Measurements from ENCODE around the gene TTC21B. TPM values are rescaled to one million over a fixed set of nuclear protein-coding genes. Genes with fewer than 3 reads are reported as not detected.

TTC21B gene
- total RNA-seq, 4 donors from 2014 or later: 11.9 to 33.8 (median 23.0) TPM

- peaks cover 0 to 39% (median 19%) of the 10 kb centered on the region in 4 donors for H3K36me3 ChIP-seq
- intact Hi-C loops (cut with DNase I; ENCODE audit: low total_unique reads): no loop called here
- H3K27ac ChIP-seq: no peak overlapping the region
- no peak overlapping the region for H3K4me3 ChIP-seq
- no peaks in the 10 kb centered on the region for H3K27me3 ChIP-seq
- no peak for TF ChIP-seq EP300 (IDR thresholded peaks at IDR 0.05; ENCODE audit: low read depth)
- no peak for TF ChIP-seq CTCF (IDR thresholded peaks at IDR 0.05)
- TF ChIP-seq POLR2A (IDR thresholded peaks at IDR 0.05): no peak
- no peak for DNase-seq
- 98 to 100% methylated on average over 1 of the region's 1 CpG for WGBS, 2 donors (ENCODE audit: low coverage in 1 of 2)
- H3K9me3 ChIP-seq: no peaks in the 10 kb centered on the region
- H3K4me1 ChIP-seq: no peaks in the 10 kb centered on the region
- in situ Hi-C loops (cut with MboI; ENCODE audit: low pct_ligation_motif_present in 1 of 4, low pct_unique_long_range_greater_than_20kb in 1 of 4, low sequenced_read_pairs in 3 of 4): no loop called here
Measured at GRCh38 chr2:165927353-165927752, 26.2 kb downstream of the TTC21B start.

GRCh38 chr2:165924946-165925345 is 28.6 kb downstream of the TTC21B start:
- no peak for TF ChIP-seq POLR2AphosphoS5 (IDR thresholded peaks at IDR 0.05)
- no peak for TF ChIP-seq EP300 (IDR thresholded peaks at IDR 0.05; ENCODE audit: low read depth)
- TF ChIP-seq CTCF (IDR thresholded peaks at IDR 0.05): no peak
- TF ChIP-seq POLR2A (IDR thresholded peaks at IDR 0.05): no peak
- Histone ChIP-seq H3K4me1 (no peaks in the 10 kb centered on the region), H3K27ac (no peak overlapping the region), H3K9me3 (no peaks in the 10 kb centered on the region), H3K4me3 (no peak overlapping the region), H3K27me3 (no peaks in the 10 kb centered on the region), H3K36me3 (peaks cover 0 to 27% (median 12%) of the 10 kb centered on the region in 4 donors)
- intact Hi-C loops (cut with DNase I; ENCODE audit: low total_unique reads) (no loop called here), in situ Hi-C loops (cut with MboI; ENCODE audit: low pct_ligation_motif_present in 1 of 4, low pct_unique_long_range_greater_than_20kb in 1 of 4, low sequenced_read_pairs in 3 of 4) (no loop called here)
- no peak for DNase-seq
- 66 to 73% methylated on average over 2 of the region's 2 CpGs for WGBS, 2 donors (ENCODE audit: low coverage in 1 of 2)

GRCh38 chr2:165920748-165921147 is 32.8 kb downstream of the TTC21B start:
- Histone ChIP-seq H3K9me3 (no peaks in the 10 kb centered on the region), H3K27ac (no peak overlapping the region), H3K4me1 (no peaks in the 10 kb centered on the region), H3K27me3 (no peaks in the 10 kb centered on the region), H3K4me3 (no peak overlapping the region), H3K36me3 (peaks cover 0 to 20% (median 8%) of the 10 kb centered on the region in 4 donors)
- in situ Hi-C loops (cut with MboI; ENCODE audit: low pct_ligation_motif_present in 1 of 4, low pct_unique_long_range_greater_than_20kb in 1 of 4, low sequenced_read_pairs in 3 of 4): no loop called here
- DNase-seq: no peak
- 67% methylated on average over 1 of the region's 1 CpG; no CpG with 5 or more reads in 1 of the 2 donors for WGBS, 2 donors (ENCODE audit: low coverage in 1 of 2)
- no peak for TF ChIP-seq CTCF (IDR thresholded peaks at IDR 0.05)
- TF ChIP-seq POLR2AphosphoS5 (IDR thresholded peaks at IDR 0.05): no peak
- TF ChIP-seq POLR2A (IDR thresholded peaks at IDR 0.05): no peak
- no peak for TF ChIP-seq EP300 (IDR thresholded peaks at IDR 0.05; ENCODE audit: low read depth)
- intact Hi-C loops (cut with DNase I; ENCODE audit: low total_unique reads): no loop called here

GRCh38 chr2:165913636-165914035 is 39.9 kb downstream of the TTC21B start:
- intact Hi-C loops (cut with DNase I; ENCODE audit: low total_unique reads): no loop called here
- Histone ChIP-seq H3K4me1 (no peaks in the 10 kb centered on the region), H3K9me3 (no peaks in the 10 kb centered on the region), H3K36me3 (peaks cover 0 to 45% (median 12%) of the 10 kb centered on the region in 4 donors), H3K27me3 (no peaks in the 10 kb centered on the region), H3K4me3 (no peak overlapping the region), H3K27ac (no peak overlapping the region)
- in situ Hi-C loops (cut with MboI; ENCODE audit: low pct_ligation_motif_present in 1 of 4, low pct_unique_long_range_greater_than_20kb in 1 of 4, low sequenced_read_pairs in 3 of 4): no loop called here
- no peak for DNase-seq
- TF ChIP-seq EP300 (IDR thresholded peaks at IDR 0.05; ENCODE audit: low read depth) (no peak), POLR2AphosphoS5 (IDR thresholded peaks at IDR 0.05) (no peak), POLR2A (IDR thresholded peaks at IDR 0.05) (no peak), CTCF (IDR thresholded peaks at IDR 0.05) (no peak)
